HCT116 (cell line): Measurements from ENCODE around the gene LIPE. TPM values are rescaled to one million over a fixed set of nuclear protein-coding genes. Genes with fewer than 3 reads are reported as not detected.
A peak's percentile ranks its signal among the peaks of the same experiment; 100 is the strongest.

ENCODE experiments used
- ATAC-seq: fragments of 200-7000 bp; cut with Tn5 transposase; 2 replicates; pipeline ENCODE4 v1.9.1; 2020; ENCODE audit warnings: mild to moderate bottlenecking, moderate library complexity
- BruUV-seq: library from RNA; stranded (reverse); fragments of 400-500 nt; replicated peaks from 2 replicates; lab custom pipeline; 2021; lab: Mats Ljungman, UMichigan
- CTCF ChIA-PET: fragments of 300-600 bp; sonication (Branson Sonifier 250); formaldehyde crosslinking; loops from one replicate; lab custom pipeline; 2021; ENCODE audit warnings: antibody characterized with exemption; lab: Charles Lee
- POLR2A ChIA-PET: fragments of 300-600, 350-600 bp; sonication (Branson Sonifier 250); formaldehyde crosslinking; loops from one replicate; lab custom pipeline; 2021; ENCODE audit warnings: antibody characterized with exemption; lab: Charles Lee
- RAD21 ChIA-PET, 2 experiments: fragments of 300-600 bp; sonication (Branson Sonifier 250); formaldehyde crosslinking; loops; one replicate each; lab custom pipeline; 2023; ENCODE audit warnings: low total read pairs in 2 of 2; ENCODE audit not compliant: uncharacterized antibody in 2 of 2, unreplicated experiment in 2 of 2, low non-redundant PET in 1 of 2; lab: Charles Lee
- DNase-seq: peaks from one replicate; pipeline ENCODE4 v3.0.0-alpha.2; 2010; ENCODE audit warnings: low read depth, low spot score
- H2AFZ ChIP-seq: fragments of 200-600 bp; shearing (Covaris generic), sonication (generic); 2 replicates; pipeline ENCODE4 v1.6.1; 2017; ENCODE audit warnings: low read depth, mixed run types, mixed read lengths, antibody characterized with exemption, low read length; ENCODE audit not compliant: poor library complexity, severe bottlenecking
- H3K27ac ChIP-seq: 2 replicates; pipeline ENCODE4 v1.5.1; 2012; ENCODE audit warnings: low read depth, low read length
- H3K27me3 ChIP-seq: fragments of 200-600 bp; sonication (generic); 2 replicates; pipeline ENCODE4 v1.6.1; 2016; ENCODE audit warnings: mixed run types, low read length, mixed read lengths; ENCODE audit not compliant: insufficient read depth
- H3K36me3 ChIP-seq, 2 experiments: fragments of 200-500 bp in 1 of 2; fragments of 200-600 bp in 1 of 2; sonication (Bioruptor generic) in 1 of 2; sonication (generic) in 1 of 2; 2 replicates each; pipeline versions ENCODE4 v1.5.1 to v1.6.1; 2014 to 2016; ENCODE audit warnings: low read length in 2 of 2, inconsistent platforms in 1 of 2, mixed read lengths in 1 of 2, mixed run types in 1 of 2; ENCODE audit not compliant: insufficient read depth in 2 of 2, control insufficient read depth in 1 of 2
- H3K4me1 ChIP-seq, 2 experiments: fragments of 200-600 bp in 1 of 2; sonication (generic) in 1 of 2; 2 replicates each; pipeline versions ENCODE4 v1.5.1 to v1.6.1; 2012 to 2017; ENCODE audit warnings: low read length in 2 of 2, inconsistent platforms in 1 of 2, mild to moderate bottlenecking in 1 of 2, mixed read lengths in 1 of 2, mixed run types in 1 of 2, moderate library complexity in 1 of 2; ENCODE audit not compliant: insufficient read depth in 2 of 2, control insufficient read depth in 1 of 2
- H3K4me2 ChIP-seq: fragments of 200-600 bp; sonication (generic); 2 replicates; pipeline ENCODE4 v1.6.1; 2017; ENCODE audit warnings: mixed run types, low read length, mixed read lengths
- H3K4me3 ChIP-seq, 2 experiments: fragments of 200-600 bp in 1 of 2; sonication (generic) in 1 of 2; replicated peaks in 1 of 2; 2 replicates each; pipeline ENCODE4 v1.5.1; 2011 to 2016; ENCODE audit warnings: low read length in 2 of 2, control low read depth in 1 of 2, low read depth in 1 of 2, mild to moderate bottlenecking in 1 of 2, mixed read lengths in 1 of 2, mixed run types in 1 of 2
- H3K79me2 ChIP-seq: fragments of 200-600 bp; sonication (generic); 2 replicates; pipeline ENCODE4 v1.6.1; 2017; ENCODE audit warnings: mild to moderate bottlenecking, mixed run types, low read length, moderate library complexity, mixed read lengths; ENCODE audit not compliant: insufficient read depth
- H3K9ac ChIP-seq: fragments of 200-600 bp; sonication (generic); 2 replicates; pipeline ENCODE4 v1.6.1; 2016; ENCODE audit warnings: low read length, mixed read lengths
- H3K9me2 ChIP-seq: fragments of 200-600 bp; sonication (generic), shearing (Covaris generic); 2 replicates; pipeline ENCODE4 v1.6.1; 2017; ENCODE audit warnings: mixed run types, mild to moderate bottlenecking, moderate library complexity; ENCODE audit not compliant: insufficient read depth
- H3K9me3 ChIP-seq, 2 experiments: fragments of 200-500 bp in 1 of 2; fragments of 200-600 bp in 1 of 2; sonication (Bioruptor generic) in 1 of 2; sonication (generic) in 1 of 2; 2 replicates each; pipeline ENCODE4 v1.6.1; 2014 to 2017; ENCODE audit warnings: low read length in 2 of 2, mixed read lengths in 2 of 2, inconsistent platforms in 1 of 2, low read depth in 1 of 2, mild to moderate bottlenecking in 1 of 2, mixed run types in 1 of 2, moderate library complexity in 1 of 2; ENCODE audit not compliant: control insufficient read depth in 1 of 2, insufficient read depth in 1 of 2
- H4K20me1 ChIP-seq: fragments of 200-600 bp; sonication (generic), shearing (Covaris generic); 2 replicates; pipeline ENCODE4 v1.6.1; 2017; ENCODE audit warnings: mixed run types, mild to moderate bottlenecking, moderate library complexity; ENCODE audit not compliant: insufficient read depth
- CTCF ChIP-seq, 3 experiments: fragments of 200-600 bp in 1 of 3; sonication (generic) in 1 of 3; IDR thresholded peaks in 2 of 3; conservative IDR thresholded peaks in 1 of 3; 2 replicates each; pipeline ENCODE4 v1.5.1; 2012 to 2017; ENCODE audit warnings: low read depth in 2 of 3, low read length in 2 of 3, antibody characterized with exemption in 1 of 3, borderline replicate concordance in 1 of 3, control low read depth in 1 of 3, mild to moderate bottlenecking in 1 of 3, mixed read lengths in 1 of 3, mixed run types in 1 of 3, moderate library complexity in 1 of 3; ENCODE audit not compliant: insufficient read depth in 1 of 3
- EGR1 ChIP-seq: IDR thresholded peaks from 2 replicates; pipeline ENCODE4 v1.6.1; 2012; ENCODE audit warnings: low read depth
- FOSL1 ChIP-seq: IDR thresholded peaks from 2 replicates; pipeline ENCODE4 v1.6.1; 2012; ENCODE audit warnings: low read depth
- JUND ChIP-seq: IDR thresholded peaks from 2 replicates; pipeline ENCODE4 v1.6.1; 2012
- MAX ChIP-seq: IDR thresholded peaks from 2 replicates; pipeline ENCODE4 v1.6.1; 2012
- RAD21 ChIP-seq: IDR thresholded peaks from 2 replicates; pipeline ENCODE4 v1.6.1; 2012; ENCODE audit warnings: low read depth, mild to moderate bottlenecking
- REST ChIP-seq: IDR thresholded peaks from 2 replicates; pipeline ENCODE4 v1.6.1; 2012; ENCODE audit warnings: low read depth
- SP1 ChIP-seq: IDR thresholded peaks from 2 replicates; pipeline ENCODE4 v1.6.1; 2012; ENCODE audit warnings: low read depth
- SRF ChIP-seq: IDR thresholded peaks from 2 replicates; pipeline ENCODE4 v1.6.1; 2012; ENCODE audit warnings: low read depth
- YY1 ChIP-seq: IDR thresholded peaks from 2 replicates; pipeline ENCODE4 v1.6.1; 2011; ENCODE audit warnings: low read length, low read depth, moderate library complexity, mild to moderate bottlenecking; ENCODE audit not compliant: insufficient replicate concordance; ENCODE audit errors: extremely low read depth
- ZBTB33 ChIP-seq: IDR thresholded peaks from 2 replicates; pipeline ENCODE4 v1.6.1; 2011; ENCODE audit warnings: mild to moderate bottlenecking, low read length, moderate library complexity; ENCODE audit not compliant: insufficient replicate concordance; ENCODE audit errors: extremely low read depth
- intact Hi-C: fragments of 100-400 bp; cut with micrococcal nuclease; formaldehyde crosslinking; loops from 2 replicates; pipeline ENCODE4 v1.10.0; 2022
- total RNA-seq: library from RNA; stranded (reverse); gene quantifications from one replicate; pipeline ENCODE4 v1.2.1, GENCODE V29; 2021; ENCODE audit not compliant: unreplicated experiment

The LIPE gene
- total RNA-seq, 1 experiment from 2014 or later = 11.3 TPM

GRCh38 chr19:42459926-42460325 lies 32.7 kb upstream of the LIPE start:
- no peak for DNase-seq
- no TSS peak for BruUV-seq
- H3K36me3 ChIP-seq = no peaks in the 10 kb centered on the region
- no peaks in the 10 kb centered on the region for H4K20me1 ChIP-seq
- CTCF ChIA-PET = interaction anchor here (0.7 to 0.9 kb wide), 2 partner anchors 18 to 21 kb away, joined by 3 to 6 read pairs; no protein-coding TSS in a partner anchor
- no peaks in the 10 kb centered on the region for H3K79me2 ChIP-seq
- no peak overlapping the region for H3K4me2 ChIP-seq
- H3K27ac ChIP-seq = no peak overlapping the region
- no peaks in the 10 kb centered on the region for H3K27me3 ChIP-seq
- no peaks in the 10 kb centered on the region for H3K9me2 ChIP-seq
- H3K4me1 ChIP-seq = peaks cover 9 to 17% of the 10 kb centered on the region in 2 experiments
- H3K4me3 ChIP-seq = no peak overlapping the region
- H2AFZ ChIP-seq = no peak overlapping the region
- POLR2A ChIA-PET = no interaction called here
- no peaks in the 10 kb centered on the region for H3K9me3 ChIP-seq
- intact Hi-C loops = no loop called here
- no peak for ATAC-seq
- RAD21 ChIA-PET = no interaction called here
- H3K9ac ChIP-seq = no peak overlapping the region
- TF ChIP-seq YY1 (no peak), REST (no peak), EGR1 (no peak), SRF (no peak), MAX (no peak)

- Histone ChIP-seq H3K79me2 (no peaks in the 10 kb centered on the region), H3K9ac (no peak overlapping the region), H3K27ac (no peak overlapping the region; the same call in 1 of the 2 replicates), H3K9me2 (no peaks in the 10 kb centered on the region), H4K20me1 (no peaks in the 10 kb centered on the region), H3K4me3 (no peak overlapping the region), H2AFZ (no peak overlapping the region), H3K9me3 (no peaks in the 10 kb centered on the region), H3K4me2 (peak overlapping the region; percentile 40), H3K4me1 (peaks cover 9 to 15% of the 10 kb centered on the region in 2 experiments), H3K36me3 (no peaks in the 10 kb centered on the region), H3K27me3 (no peaks in the 10 kb centered on the region)
- ChIA-PET POLR2A (no interaction called here), RAD21 (no interaction called here), CTCF (interaction anchor here (1.0 to 2.1 kb wide), 4 partner anchors 15 to 141 kb away, joined by 4 to 24 read pairs (median 7); no protein-coding TSS in a partner anchor)
- ATAC-seq (peak; percentile 97), DNase-seq (peak; percentile 76)
- BruUV-seq = no TSS peak
- intact Hi-C loops = no loop called here
- peak; percentile 90 for TF ChIP-seq FOSL1
- peak; percentile 17; the same call in 1 of the 2 replicates for TF ChIP-seq RAD21
- 0 out of 2 replicates have a peak, but pooled peaks have one; percentile 35 for TF ChIP-seq MAX
- no peak for TF ChIP-seq ZBTB33
- TF ChIP-seq JUND = peak; percentile 85
- no peak for TF ChIP-seq EGR1
- peak; percentile 46; the same call in 1 of the 2 replicates for TF ChIP-seq SP1
- no peak for TF ChIP-seq CTCF (IDR thresholded peaks at IDR 0.05 in 2 of 3, conservative IDR thresholded peaks at IDR 0.05 in 1 of 3; ENCODE audit: borderline replicate concordance in 1 of 3, insufficient read depth in 1 of 3, low read depth in 2 of 3, low read length in 2 of 3)
Measured at GRCh38 chr19:42455621-42456081, 28.5 kb upstream of the LIPE start.
